GM11168 (cell line): ENCODE measurements around the gene MLPH.

Experiments
- in situ Hi-C: fragments of 300-500 bp; cut with MboI; formaldehyde crosslinking; loops from one replicate; pipeline ENCODE4 v1.12.0; 2022; ENCODE audit warnings: low sequenced_read_pairs; ENCODE audit not compliant: unreplicated experiment

The MLPH gene

DNA sequence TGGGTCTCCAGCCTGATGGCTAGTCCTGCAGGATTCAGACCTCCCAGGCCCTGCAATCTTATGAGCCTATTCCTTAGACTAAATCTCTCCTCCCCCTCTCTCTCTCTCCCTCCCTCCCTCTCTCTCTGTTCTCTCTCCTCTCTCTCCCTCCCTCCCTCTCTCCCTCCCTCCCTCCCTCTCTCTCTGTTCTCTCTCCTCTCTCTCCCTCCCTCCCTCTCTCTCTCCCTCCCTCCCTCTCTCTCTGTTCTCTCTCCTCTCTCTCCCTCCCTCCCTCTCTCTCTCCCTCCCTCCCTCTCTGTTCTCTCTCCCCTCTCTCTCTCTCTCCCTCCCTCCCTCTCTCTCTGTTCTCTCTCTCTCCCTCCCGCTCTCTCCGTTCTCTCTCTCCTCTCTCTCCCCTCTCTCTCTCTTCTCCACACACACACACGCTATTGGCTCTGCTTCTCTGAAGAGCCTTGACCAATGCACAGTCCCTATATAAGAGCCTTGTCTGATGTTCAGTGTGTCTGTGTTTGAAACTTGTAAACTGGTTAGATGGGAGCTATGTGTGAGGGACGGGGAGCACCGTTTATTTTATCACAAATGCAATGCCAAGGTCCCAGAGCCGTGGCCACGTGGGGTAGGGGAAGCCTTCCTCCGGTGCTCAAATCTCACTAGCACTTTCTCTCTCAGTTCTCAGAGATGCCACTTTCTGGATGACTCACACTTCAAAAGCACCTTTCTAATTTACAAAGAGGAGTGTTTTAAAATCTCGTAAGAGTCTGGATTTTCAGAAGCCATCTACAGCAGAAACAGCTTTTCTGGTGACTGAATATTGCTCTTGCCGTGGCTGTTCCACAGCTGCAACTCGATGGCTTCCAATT lies 70.0 kb downstream of the MLPH start:
- in situ Hi-C loops = no loop called here

DNA sequence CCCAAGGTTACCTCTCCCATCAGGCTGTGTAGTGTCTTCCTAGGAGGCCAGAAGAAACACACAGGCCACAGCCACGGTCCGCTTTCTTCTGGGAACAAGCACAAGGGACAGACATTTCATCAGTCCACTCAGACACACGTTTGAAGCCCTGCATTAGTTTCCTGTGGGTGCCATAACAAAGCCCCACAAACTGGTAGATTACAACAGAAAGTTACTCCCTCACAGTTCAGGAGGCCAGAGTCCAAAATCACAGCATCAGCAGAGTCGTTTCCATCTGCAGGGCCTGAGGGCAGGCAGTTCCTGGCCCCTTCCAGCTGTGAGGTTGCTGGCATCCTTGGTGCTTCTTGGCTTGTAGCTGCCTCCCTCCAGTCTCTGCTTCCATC lies 70.6 kb downstream of the MLPH start:
- in situ Hi-C loops = no loop called here

DNA sequence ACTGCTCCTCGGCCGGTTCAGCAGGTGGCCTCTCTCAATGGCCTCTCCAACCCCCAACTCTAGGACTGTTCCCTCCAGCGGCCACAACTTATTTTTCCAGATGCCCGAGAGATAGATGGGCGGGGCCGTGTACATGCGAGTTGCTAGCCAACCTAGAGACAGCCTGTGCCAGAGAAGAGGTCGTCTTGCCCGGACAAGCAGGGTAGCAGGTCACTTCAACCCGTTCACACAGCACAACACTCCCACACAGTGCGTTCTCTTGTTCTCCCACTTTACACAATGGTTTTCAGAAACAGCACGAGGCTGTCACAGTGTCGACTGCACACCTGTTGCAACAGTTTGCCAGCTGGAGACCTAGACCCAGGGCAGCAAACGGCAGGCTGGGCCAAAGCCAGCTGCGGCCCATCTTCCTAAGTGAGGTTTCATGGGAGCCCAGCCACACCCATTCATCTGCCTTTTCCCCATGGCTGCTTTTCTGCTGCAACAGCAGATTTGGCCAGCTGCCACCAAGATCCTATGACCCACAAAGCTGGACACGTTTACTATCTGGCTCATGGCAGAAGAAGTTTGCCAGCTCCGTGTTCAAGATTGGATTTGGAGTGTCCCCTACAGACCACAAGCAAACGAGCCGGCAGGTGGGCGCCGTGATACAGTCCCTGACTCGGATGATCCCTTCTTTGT lies 72.0 kb downstream of the MLPH start:
- in situ Hi-C loops = no loop called here

DNA sequence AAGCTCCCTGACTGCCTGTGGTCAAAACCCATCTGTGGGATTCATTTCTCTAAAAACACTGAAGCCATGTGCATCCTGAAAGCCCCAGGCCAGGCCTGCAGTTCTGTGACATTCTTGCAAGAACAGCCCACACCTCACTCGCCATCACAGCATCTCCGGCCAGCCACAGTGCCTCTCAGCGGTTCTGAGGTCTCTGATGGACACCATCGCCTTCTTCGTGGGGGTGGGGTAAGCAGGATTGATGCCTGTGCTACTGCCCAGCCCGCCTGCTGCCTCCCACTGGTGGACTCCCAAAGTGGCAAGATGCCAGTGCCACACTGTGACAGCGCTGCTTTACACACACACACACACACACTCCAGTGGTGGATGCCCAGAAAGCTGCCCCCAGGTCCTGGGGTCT lies 74.2 kb downstream of the MLPH start:
- in situ Hi-C loops = no loop called here

DNA sequence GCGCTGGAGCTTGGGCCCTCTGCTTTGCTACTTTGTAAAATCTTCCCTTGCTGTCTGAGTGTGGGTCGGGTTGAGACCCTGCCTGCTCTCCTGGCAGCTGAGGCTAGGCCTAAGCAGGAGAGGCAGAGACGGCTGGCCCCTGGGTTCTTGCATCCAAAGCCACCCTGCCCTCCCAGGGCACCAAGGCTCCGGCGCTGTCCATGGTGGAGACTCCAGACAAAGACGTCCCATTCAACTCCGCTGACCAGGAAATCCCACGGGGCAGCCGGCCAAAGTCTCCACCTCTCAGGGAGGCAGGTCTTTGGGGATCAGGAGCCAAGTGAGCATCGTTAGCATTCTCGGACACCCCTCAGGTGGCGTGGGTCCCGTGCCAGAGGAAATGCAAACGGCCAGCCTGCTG lies 76.8 kb downstream of the MLPH start:
- in situ Hi-C loops = no loop called here

DNA sequence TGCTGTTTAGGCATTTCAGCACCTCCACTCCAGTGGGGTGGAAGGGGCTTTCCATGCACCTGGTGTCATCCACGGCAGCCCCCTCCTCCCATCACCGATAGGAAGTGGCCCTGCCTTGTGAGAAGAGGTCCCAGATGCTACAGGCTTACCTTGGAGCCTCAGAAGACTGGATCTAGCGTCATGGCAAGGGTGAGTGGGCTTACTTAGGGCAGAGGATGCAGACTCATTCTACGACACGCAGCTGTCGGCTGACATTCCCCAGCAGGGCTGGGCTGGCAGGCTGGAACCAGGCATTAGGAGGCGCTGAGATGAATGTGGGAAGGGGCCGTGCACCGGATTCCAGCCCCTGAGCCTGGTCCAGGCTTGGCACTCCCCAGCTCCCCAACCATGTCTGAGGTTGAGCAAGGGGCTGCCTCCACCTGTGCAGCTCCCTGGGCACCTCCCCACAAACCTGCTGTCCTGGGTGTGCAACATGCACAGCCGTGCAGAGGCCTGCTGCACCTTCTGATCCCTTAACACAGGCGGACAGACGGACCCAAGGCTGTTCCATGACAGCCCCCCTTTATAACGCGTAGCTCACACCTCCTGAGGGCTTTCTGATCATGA lies 77.6 kb downstream of the MLPH start:
- in situ Hi-C loops = no loop called here

DNA sequence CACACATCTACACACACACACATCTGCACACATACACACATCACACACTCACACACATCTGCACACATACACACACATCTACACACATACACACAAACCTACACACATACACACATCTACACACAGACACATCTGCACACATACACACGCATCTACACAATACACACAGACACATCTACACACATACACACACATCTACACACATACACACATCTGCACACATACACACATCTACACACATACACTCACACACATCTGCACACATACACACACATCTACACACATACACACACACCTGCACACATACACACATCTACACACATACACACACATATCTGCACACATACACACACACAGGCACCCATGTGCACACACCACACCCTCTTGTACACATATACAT lies 78.9 kb downstream of the MLPH start:
- in situ Hi-C loops = no loop called here

DNA sequence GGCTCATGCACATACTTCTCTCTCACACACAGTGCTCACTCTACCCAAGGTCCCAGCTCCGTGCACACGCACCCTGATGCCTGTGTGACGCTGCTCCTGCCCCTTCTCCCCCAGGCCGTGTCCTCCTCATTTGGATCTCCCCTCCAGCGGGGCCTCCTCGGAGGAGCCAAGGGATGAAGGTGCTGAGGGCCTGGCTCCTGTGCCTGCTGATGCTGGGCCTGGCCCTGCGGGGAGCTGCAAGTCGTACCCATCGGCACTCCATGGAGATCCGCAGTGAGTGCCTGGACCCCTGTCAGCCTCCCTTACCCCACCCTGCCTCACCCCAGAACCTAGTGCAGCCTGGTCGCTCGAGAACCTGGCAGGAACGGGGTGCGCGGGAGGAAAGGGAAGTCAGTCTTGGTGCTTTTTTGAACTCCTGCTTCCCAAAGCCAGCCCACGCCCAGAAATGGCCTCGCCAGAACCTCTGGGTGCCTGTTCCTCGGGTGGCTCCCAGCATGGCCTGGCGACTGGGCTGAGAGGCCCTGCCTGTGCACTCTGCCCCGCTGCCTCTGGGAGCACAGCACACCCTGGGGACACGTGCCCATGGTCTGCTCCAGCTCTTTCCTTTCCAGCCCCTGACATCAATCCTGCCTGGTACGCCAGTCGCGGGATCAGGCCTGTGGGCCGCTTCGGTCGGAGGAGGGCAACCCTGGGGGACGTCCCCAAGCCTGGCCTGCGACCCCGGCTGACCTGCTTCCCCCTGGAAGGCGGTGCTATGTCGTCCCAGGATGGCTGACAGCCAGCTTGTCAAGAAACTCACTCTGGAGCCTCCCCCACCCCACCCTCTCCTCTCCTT lies 79.6 kb downstream of the MLPH start, which contains the start of gene PRLH:
Gene PRLH (plus strand): TSS at position 174 of the 835 bp plus-strand sequence. CDS start 0 bp downstream, at position 174.
- in situ Hi-C loops = no loop called here

DNA sequence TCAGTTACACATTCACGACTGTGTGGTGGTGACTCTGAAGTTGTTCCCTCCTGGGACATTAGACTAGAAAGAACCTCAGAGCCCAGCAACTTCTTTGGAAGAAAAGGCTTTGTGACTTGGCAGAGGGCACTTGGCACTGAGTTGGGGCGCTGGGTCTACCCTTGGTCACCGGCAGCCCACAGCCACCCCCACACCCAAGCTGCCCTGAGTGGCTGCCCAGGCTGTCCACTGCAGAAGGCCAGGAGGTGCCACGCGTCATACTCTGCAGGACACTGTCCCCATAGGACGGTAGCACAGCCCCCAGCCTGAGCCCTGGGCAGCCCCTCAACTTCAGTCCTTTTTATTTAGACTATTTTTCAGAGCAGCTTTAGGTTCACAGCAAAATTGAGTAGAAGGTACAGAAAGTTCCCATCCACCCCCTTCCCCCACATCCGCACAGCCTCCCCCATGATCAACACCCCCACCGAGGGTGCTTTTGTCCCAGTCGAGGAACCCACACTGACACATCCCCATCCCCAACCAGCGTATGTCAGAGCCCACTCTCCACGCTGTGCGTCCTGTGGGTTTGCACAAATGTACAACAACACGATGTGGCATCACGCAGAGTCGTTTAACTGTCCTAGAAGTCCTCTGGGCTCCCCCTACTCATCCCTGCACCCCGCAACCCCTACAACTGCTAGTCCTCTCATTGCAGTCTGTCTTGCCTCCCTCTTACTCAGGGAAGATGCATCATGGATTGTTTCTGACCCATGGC lies 80.4 kb downstream of the MLPH start:
- in situ Hi-C loops = no loop called here

DNA sequence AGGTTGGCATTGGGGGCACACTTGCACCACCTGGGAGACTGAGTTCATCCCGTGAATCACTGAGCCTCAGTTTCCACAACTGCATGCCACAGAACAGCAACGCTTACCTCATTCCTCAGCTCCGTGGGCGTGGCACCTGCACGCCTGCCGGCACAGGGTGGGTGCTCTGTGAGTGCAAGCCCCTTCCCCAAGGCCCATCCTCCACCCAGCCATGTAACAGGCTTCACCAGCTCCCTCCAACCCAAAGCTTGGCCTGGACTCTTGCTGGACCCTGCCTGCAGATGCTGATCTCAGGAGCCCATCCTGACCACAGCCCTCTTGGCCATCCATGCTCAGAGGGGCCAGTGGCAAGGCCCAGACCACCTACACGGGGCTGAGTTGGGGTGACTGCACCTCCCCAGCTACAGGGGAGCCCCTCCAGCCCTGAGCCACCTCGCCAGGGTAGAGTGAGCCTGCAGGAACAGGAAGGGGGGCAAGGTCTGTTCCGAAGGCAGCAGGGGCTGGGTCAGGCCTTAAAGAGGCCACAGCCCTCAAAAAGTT lies 81.1 kb downstream of the MLPH start:
- in situ Hi-C loops = no loop called here

DNA sequence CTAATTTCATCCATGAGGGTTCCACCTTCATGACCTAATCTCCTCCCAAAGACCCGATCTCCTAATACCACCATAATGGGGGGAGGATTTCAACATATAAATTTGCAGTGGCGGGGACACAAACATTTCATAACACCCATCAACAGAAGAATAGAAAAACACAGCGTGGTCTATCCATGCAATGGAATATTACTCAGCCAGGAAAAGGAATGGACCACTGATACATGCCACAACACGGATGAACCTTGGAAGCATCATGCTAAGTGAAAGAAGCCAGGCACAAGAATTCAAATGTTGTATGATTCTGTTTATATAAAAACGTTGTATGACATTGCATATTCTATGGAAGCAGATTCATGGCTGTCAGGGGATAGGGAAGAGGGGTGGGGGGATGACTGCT lies 82.0 kb downstream of the MLPH start:
- in situ Hi-C loops = no loop called here

DNA sequence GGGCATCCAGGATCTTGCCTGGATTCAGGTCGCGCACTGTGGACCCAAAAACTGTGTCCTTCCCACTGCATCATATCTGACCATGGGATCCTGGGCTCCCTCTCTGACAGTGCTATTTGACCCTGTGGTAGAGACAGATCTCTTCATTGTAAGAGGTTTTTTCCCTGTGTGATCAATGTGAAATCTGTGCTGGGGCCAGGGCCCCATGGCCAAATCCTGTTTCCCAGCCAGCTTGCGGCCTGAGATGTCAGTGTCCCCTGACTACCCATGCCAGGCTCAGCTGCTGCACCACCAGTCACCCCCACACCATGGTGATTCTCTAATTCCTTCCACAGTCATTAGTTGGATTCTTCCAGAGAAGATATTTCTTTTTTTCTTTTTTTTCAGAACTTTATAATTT lies 82.8 kb downstream of the MLPH start:
- in situ Hi-C loops = loop anchor here (5.0 kb wide), 1 partner anchor 58 kb away; no protein-coding TSS in a partner anchor

DNA sequence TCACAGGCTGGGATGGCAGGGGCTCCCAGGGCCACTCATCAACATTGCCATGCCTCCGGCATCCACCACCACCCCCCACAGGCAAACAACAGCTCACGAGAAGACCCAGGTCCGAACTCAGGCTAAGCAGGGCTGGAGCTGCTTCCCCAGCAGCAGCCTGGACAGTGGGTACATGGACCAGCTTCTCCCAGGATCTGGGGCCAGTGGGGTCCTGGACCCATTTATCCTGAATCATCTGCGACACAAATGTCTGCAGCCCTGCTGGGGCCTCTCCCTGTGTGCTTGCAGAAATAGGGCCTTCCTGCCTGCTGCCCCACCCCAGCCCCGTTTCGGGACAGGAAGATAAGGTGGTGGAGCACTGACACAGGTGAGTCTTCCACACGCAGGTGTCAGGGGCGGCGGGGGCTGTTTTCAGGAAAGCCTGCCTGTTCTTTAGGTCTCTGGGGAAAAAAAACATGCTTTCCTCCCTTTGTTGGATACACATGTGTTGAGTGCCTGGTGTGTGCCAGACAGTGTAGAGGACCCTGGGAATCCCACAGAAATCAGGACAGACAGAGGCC lies 83.8 kb downstream of the MLPH start:
- in situ Hi-C loops = loop anchor here (5.0 kb wide), 1 partner anchor 59 kb away; no protein-coding TSS in a partner anchor

DNA sequence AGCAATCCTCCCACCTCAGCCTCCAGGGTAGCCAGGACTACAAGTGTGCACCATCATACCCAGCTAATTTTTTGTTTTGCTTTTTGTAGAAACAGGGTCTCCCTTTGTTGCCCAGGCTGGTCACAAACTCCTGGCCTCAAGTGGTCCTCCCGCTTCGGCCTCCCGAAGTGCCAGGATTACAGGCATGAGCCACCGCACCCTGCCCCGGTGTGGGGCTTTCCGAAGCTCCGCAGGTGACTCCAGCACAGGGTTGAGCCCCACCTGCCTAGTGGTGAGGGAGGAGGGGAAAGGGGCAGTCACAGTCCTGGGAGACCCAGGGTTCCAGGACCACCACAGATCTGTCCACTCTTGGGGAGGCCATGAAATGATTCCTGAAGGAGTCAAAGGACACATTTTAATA lies 84.5 kb downstream of the MLPH start:
- in situ Hi-C loops = loop anchor here (5.0 kb wide), 1 partner anchor 59 kb away; no protein-coding TSS in a partner anchor

DNA sequence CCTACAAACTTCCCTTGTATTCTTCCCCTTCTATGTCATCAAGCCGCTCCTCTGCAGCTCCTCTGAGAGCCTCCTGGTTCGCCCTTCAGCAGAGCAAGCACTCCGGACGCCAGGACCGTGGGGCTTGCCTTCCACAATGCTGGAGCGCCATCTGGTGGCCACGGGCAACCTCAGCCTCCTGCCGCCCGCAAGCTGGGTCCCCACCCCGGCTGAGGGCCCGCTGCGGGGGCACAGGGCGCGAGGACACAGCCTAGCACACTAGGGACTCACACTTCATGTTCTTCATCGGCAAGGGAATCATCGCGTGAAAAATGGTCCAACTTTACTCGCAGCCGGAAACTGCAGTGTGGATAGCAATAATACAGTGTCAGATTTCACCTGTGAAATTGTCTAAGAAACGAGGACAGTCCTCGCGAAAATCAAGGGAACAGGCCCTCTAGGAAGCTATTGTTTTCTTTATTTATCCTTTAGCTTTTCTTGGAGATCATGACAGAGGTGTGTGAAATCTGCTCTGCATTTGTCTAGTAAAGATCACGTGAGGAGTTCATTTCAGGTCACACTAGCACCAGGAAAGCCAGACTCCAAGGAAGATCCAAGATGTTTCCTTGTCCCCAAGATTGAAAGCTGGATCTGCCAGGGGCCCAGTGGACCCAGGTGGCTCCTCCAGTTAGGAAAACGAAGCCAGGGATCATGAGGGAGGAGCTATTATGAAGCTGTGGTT lies 85.1 kb downstream of the MLPH start:
- in situ Hi-C loops = loop anchor here (5.0 kb wide), 1 partner anchor 60 kb away; no protein-coding TSS in a partner anchor

DNA sequence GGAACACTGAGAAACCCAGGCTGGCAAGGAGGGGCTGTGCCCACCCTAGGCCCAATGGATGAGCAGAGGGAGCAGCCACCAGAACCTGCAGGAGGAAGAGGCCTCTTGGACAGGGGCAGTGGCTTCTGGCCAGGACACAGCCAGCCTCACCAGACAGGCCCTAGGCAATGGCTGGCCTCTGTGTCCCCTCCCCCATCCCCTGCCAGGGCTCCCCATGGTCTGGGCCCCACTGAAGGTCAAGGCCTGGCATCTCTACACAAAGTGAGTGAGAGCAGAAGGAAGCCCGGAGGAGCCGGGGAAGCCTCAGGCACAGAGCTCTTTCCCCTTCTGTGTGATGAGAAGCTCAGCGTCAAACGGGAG lies 85.7 kb downstream of the MLPH start:
- in situ Hi-C loops = loop anchor here (5.0 kb wide), 1 partner anchor 60 kb away; no protein-coding TSS in a partner anchor

DNA sequence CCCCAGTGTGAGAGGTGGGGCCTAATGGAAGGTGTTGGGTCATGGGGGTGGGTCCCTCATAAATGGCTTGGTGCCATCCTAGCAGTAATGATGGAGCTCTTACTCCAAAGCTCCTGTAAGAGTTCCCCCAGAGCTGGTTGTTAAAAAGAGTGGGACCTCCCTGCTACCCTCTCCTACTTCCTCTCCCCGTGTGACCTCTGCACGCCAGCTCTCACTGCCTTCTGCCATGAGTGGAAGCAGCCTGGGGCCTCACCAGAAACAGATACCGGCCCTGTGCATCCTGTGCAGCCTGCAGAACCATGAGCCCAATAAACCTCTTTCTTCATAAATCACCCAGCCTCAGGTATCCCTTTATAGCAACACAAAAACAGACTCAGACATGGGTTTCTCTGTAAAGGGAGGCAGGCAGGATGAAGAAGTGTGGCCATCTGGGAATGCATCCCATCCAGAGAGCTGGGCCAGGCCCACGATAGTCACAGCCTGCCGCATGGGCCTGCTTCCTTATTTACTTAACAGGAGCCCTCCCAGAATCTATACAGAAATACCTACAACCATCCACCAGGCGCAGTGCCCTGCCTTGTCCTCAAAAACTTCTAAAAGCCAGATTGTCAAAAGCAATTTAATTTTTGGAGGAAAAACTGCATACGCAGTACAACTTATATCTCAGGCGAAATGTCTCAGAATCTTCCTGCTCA lies 86.8 kb downstream of the MLPH start:
- in situ Hi-C loops = loop anchor here (5.0 kb wide), 1 partner anchor 62 kb away; no protein-coding TSS in a partner anchor
